GM21367 (cell line): Measurements from ENCODE around the gene COL16A1.

ENCODE experiments used
- ATAC-seq: cut with Tn5 transposase; IDR thresholded peaks from one replicate; pipeline ENCODE4 v1.9.1; 2021; ENCODE audit not compliant: unreplicated experiment

COL16A1 gene

GRCh38 chr1:31667065-31667785, 36.6 kb downstream of the COL16A1 start:
- no peak for ATAC-seq

GRCh38 chr1:31666263-31666963, 37.4 kb downstream of the COL16A1 start:
- no peak for ATAC-seq

- ATAC-seq, result no peak
These were observed 38.5 kb downstream of the COL16A1 start for GRCh38 chr1:31665234-31665878.

- no peak for ATAC-seq
These were observed 39.3 kb downstream of the COL16A1 start for GRCh38 chr1:31664528-31664927.

GRCh38 chr1:31663622-31664452, 40.0 kb downstream of the COL16A1 start:
- ATAC-seq, result no peak

- no peak for ATAC-seq
These were observed 41.4 kb downstream of the COL16A1 start for GRCh38 chr1:31662463-31662862.

GRCh38 chr1:31661856-31662255, 42.0 kb downstream of the COL16A1 start:
- ATAC-seq, result no peak

- no peak for ATAC-seq
These were observed 42.9 kb downstream of the COL16A1 start for GRCh38 chr1:31660871-31661455.

- no peak for ATAC-seq
These were observed 43.9 kb downstream of the COL16A1 start for GRCh38 chr1:31659889-31660288.

- no peak for ATAC-seq
These were observed 45.1 kb downstream of the COL16A1 start for GRCh38 chr1:31658721-31659120.

- ATAC-seq, result no peak
These were observed 45.8 kb downstream of the COL16A1 start for GRCh38 chr1:31657972-31658510.

- ATAC-seq, result no peak
These were observed 46.6 kb downstream of the COL16A1 start for GRCh38 chr1:31657020-31657804.

- ATAC-seq, result no peak
These were observed 48.1 kb downstream of the COL16A1 start for GRCh38 chr1:31655756-31656155.

GRCh38 chr1:31655104-31655503, 48.7 kb downstream of the COL16A1 start:
- no peak for ATAC-seq

GRCh38 chr1:31654474-31654776, 49.4 kb downstream of the COL16A1 start:
- no peak for ATAC-seq

- ATAC-seq, result no peak
These were observed 49.9 kb downstream of the COL16A1 start for GRCh38 chr1:31653717-31654473.

GRCh38 chr1:31652891-31653499, 50.8 kb downstream of the COL16A1 start:
- ATAC-seq, result no peak

GRCh38 chr1:31651766-31652165, 52.1 kb downstream of the COL16A1 start:
- ATAC-seq, result no peak

GRCh38 chr1:31651089-31651420, 52.8 kb downstream of the COL16A1 start:
- no peak for ATAC-seq
